NCI-H1930 (cell line): ENCODE measurements around the gene PODXL2.

ENCODE experiments used
- DNase-seq, 2 experiments: peaks; one replicate each; lab custom pipeline; 2025; lab: John Stamatoyannopoulos, UW

Gene PODXL2

GRCh38 chr3:127658234-127658633, 29.2 kb downstream of the PODXL2 start:
- no peak for DNase-seq

GRCh38 chr3:127660621-127661251, 31.8 kb downstream of the PODXL2 start:
- no peak for DNase-seq

- no peak for DNase-seq
Observed at GRCh38 chr3:127661600-127661999, 32.6 kb downstream of the PODXL2 start.

GRCh38 chr3:127662001-127662469, 33.0 kb downstream of the PODXL2 start:
- DNase-seq: no peak

- DNase-seq: no peak
Observed at GRCh38 chr3:127663151-127663550, 34.2 kb downstream of the PODXL2 start.

GRCh38 chr3:127665165-127665564, 36.2 kb downstream of the PODXL2 start:
- DNase-seq: no peak

- no peak for DNase-seq
Observed at GRCh38 chr3:127665586-127665985, 36.6 kb downstream of the PODXL2 start.

GRCh38 chr3:127666676-127667075, 37.7 kb downstream of the PODXL2 start:
- no peak for DNase-seq

GRCh38 chr3:127667119-127667681, 38.2 kb downstream of the PODXL2 start:
- no peak for DNase-seq

- no peak for DNase-seq
Observed at GRCh38 chr3:127668906-127669305, 39.9 kb downstream of the PODXL2 start.

- no peak for DNase-seq
Observed at GRCh38 chr3:127669541-127670228, 40.7 kb downstream of the PODXL2 start.

GRCh38 chr3:127670229-127670559, 41.2 kb downstream of the PODXL2 start:
- no peak for DNase-seq

- no peak for DNase-seq
Observed at GRCh38 chr3:127670761-127671522, 42.0 kb downstream of the PODXL2 start.

- DNase-seq: no peak
Observed at GRCh38 chr3:127671523-127672428, 42.8 kb downstream of the PODXL2 start.

GRCh38 chr3:127672429-127673190, 43.6 kb downstream of the PODXL2 start, which contains the start of gene ABTB1:
TSS of gene ABTB1 (plus strand) at chr3:127672952. CDS start at chr3:127673026, 74 bp downstream.
- peak; percentile 46 to 58 for DNase-seq

GRCh38 chr3:127673191-127674100, 44.5 kb downstream of the PODXL2 start:
- no peak for DNase-seq

- no peak for DNase-seq
Observed at GRCh38 chr3:127674101-127674721, 45.2 kb downstream of the PODXL2 start.

GRCh38 chr3:127674790-127675189, 45.8 kb downstream of the PODXL2 start:
- no peak for DNase-seq
